HG02840 (cell line): ENCODE measurements around the gene ARPC4.

Experiments used
- ATAC-seq: cut with Tn5 transposase; IDR thresholded peaks from one replicate; pipeline ENCODE4 v1.9.1; 2021; ENCODE audit warnings: mild to moderate bottlenecking, moderate library complexity, moderate number of reproducible peaks; ENCODE audit not compliant: unreplicated experiment, low FRiP score

Gene ARPC4

DNA sequence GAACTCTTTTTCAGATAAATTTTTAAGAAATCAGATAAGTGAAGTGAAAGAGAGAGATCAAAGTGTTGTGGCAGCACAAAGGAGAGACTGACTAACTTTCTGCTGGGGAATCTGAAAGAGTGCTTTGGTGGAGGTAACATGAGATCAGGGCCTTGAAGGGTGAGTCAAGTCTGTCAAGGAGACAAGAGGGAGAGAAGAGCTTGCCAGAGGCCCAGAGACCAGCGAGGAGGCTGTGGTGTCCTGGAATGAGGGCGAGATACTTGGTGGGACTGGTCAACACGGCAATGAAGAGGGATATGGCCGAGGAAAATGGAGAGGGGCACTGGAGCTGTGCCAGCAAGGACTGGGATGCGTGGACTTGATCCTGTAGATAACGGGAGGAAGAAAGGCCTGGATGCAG is 5.2 kb upstream of the ARPC4 start:
- ATAC-seq, result no peak

- ATAC-seq, result no peak
Observed at GRCh38 chr3:9791127-9791526, 1.8 kb upstream of the ARPC4 start.

DNA sequence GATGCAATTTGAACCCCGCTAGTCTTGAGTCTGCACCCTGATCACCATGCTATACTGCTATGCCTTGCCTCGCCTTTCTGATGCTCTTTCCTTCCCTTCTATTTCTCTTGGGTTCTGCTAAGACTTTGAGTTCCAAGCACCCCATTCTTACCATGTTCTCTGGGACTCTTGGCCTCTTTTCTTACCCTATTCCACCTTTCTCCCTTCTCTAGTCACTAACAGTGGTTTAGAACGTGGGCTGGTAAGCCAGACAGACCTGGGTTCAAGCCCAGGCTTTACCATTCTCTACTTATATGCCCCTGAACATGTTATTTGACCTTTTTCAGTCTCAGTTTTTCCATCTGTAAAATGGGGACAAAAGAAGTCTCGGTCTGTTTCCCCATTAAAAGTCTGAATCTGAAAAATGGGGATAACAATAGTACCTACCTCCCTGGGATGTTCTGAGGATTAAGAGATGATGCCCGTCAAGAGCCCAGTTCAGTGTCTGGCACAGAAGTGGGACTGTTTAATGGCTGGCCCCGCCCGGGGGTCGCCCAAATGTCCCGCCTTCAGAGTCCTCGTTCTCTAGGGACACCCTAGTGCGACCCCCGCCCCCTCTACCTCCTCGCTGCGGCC is 985 bp upstream of the ARPC4 start:
- ATAC-seq, result no peak

DNA sequence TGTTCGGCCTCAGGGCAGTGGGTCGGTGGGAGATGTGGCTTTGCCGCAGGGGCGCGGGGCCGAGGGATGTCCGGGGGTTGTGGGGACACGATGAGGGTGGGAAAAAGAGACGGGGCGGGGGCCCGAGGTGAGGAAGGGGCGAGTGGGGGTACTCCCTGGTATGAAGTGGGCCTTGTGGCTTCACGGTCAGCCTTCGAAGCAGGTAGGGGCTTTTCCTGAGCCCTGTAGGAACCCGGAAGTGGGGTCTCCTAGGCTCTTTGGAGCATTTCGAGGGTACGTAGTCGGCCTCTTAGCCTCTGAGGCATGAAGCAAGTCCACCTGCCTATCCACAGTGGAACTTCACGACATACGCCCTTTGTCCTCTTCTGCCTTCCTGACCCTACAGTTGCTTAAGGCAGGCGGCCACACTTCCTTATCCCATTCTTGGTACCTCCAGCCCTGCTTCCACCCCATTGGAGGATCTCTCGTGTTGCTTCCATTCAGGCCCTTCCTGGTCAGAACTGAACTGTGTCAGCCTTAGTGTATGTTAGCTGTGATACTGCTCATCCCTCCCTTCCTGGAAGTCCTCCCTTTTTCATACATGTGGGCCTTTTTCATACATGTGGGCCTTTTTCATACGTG is 389 bp downstream of the ARPC4 start:
- no peak for ATAC-seq

DNA sequence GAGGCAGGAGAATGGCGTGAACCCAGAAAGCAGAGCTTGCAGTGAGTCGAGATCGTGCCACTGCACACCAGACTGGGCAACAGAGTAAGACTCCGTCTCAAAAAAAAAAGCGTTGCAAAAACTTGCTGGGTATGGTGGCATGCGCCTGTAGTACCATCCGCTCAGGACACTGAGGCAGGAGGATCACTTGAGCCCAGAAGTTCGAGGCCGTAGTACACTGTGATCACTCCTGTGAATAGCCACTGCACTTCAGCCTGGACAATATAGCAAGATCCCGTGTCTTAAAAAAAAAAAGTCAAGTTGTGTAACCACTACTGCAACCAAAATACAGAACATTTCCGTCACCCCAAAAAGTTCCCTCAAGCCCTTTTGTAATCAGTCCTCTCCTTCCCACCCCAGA is 1.5 kb downstream of the ARPC4 start:
- no peak for ATAC-seq

- no peak for ATAC-seq
Observed at GRCh38 chr3:9795207-9795606, 2.3 kb downstream of the ARPC4 start.

- no peak for ATAC-seq
Observed at GRCh38 chr3:9797196-9797945, 4.5 kb downstream of the ARPC4 start.

GRCh38 chr3:9800529-9800928 is 7.6 kb downstream of the ARPC4 start:
- no peak for ATAC-seq

GRCh38 chr3:9803494-9803893 is 10.6 kb downstream of the ARPC4 start:
- ATAC-seq, result no peak

DNA sequence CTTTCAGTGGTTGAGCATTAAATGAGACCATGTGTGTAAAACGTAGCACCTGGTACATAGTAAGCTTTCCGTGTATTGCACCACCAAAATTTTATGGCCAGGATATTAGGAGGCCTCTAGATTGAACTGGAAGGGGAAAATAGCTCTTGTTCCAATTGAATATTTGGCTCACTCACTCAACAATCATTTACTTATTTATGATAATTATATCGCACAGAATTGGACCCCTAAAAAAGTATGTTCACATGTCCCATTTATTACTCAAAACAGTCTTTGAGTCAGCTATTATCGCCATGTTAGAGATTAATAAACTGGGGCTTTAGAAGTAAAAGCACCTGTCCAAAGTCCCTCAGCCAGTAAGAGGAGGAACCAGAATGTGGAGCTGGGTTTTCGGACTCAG is 12.1 kb downstream of the ARPC4 start:
- ATAC-seq, result no peak

GRCh38 chr3:9806137-9806536 is 13.3 kb downstream of the ARPC4 start:
- no peak for ATAC-seq

GRCh38 chr3:9806688-9807589 is 14.1 kb downstream of the ARPC4 start:
- ATAC-seq, result no peak

- ATAC-seq, result no peak
Observed at GRCh38 chr3:9807981-9808344, 15.1 kb downstream of the ARPC4 start.

GRCh38 chr3:9808345-9809037 is 15.6 kb downstream of the ARPC4 start:
- no peak for ATAC-seq

DNA sequence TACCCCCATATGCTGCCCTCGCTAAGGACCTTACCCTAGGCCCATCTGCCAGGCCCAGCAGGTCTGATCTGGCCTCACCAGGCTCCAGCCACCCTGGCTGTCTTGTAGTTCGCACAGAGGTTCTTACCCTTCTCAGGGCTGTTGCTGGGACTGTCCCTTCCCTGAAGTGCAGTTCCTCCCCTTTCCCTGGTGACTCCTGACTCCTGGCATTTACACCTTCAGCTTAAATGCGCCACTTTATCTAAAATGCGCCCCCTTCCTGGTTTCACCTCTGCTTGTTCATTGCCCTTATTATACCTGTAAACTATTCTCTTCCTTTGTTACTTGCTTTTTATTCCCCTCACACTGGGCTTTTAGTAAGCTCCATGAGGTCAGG is 16.3 kb downstream of the ARPC4 start:
- no peak for ATAC-seq

GRCh38 chr3:9809615-9810432 is 16.9 kb downstream of the ARPC4 start, which contains the start of gene TTLL3:
Gene TTLL3 (plus strand): TSS chr3:9810262. CDS start chr3:9810662, 400 bp downstream.
- no peak for ATAC-seq

DNA sequence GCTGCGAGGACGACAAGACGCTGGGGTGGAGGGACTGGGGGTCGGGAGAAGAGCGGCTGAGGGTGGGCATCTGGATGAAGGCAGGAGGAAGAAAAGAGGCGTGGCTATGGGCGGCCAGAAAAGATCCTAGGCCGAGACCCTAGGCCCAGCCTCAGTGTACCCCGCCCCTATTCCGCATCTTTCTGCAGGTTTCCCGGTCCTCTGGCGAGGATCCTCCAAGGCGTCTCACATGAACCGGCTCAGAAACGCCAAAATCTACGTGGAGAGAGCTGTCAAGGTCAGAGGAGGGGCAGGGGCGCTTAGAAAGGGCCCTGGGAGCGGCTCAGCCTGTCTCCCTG is 17.5 kb downstream of the ARPC4 start:
- no peak for ATAC-seq

DNA sequence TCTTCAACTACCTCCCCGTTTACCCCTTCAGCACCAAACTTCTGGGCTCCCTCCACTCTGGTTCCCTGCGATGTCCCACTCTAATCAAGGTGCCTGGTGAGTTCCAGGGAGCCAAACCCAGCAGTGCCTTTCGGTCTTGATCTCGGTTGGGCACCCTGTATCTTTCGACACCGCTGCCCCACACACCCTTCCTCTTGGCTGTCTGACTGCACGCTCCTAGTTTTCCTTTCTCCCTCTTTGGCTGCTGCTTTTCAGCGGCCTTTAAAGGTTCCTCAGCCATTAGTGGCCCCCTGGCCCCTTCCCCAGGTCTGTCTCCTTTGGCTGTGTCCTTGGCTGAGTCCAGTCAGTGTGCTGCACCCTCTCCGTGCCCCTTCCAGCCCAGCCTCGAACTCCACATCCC is 18.0 kb downstream of the ARPC4 start:
- ATAC-seq, result no peak

DNA sequence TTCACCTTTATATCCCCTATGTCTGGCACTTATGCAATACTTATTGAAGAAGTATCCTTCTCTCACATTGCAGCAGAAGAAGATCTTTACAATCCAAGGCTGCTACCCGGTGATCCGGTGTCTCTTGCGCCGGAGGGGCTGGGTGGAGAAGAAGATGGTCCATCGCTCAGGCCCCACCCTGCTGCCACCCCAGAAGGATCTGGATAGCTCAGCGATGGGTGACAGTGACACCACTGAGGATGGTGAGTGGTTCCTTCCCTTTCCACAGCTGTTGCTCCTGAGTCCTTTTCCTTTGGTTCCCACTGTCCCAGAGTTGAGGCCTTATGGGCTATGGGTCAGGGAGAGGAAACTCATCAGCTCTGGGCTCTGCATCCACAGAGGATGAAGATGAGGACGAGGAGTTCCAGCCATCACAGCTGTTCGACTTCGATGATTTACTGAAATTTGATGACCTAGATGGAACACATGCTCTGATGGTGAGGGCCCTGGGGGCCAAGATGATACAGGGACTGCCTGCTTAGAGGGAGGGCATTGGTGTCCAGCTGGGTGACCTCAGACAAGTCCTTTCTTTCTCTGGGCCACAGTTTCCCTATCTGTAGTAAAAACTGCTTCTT is 20.1 kb downstream of the ARPC4 start:
- ATAC-seq, result no peak
